ENCODE results near the gene BMS1. TPM values are rescaled to one million over a fixed set of nuclear protein-coding genes. Genes with fewer than 3 reads are reported as not detected.
"Not testable (repeated sequence)": the region's sequence is repeated elsewhere in the genome, so short reads cannot be mapped to it uniquely, and the experiment has no call there.

The BMS1 gene
- total RNA-seq, 1 experiment from 2014 or later = 18.6 TPM

DNA sequence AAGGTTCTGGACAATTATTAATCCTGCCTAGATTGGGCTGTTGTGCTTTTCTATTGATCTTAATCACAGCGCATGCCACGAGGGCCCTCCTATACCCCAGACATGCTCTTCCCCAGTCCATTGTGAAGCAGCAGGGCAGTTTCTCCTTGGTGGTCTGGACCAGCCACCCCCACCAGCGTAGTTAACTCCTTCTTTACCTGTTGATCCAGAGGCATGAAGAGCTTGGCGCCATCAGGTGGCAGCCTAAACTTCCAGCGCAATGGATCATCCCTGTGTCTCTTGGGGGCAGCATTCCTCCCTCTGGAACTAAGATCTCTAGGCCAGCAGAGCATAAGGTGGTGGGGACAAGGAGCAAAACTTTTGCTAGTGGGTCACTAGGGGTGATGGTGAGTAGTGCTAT, 62.2 kb downstream of the BMS1 start:
- in situ Hi-C loops (cut with HindIII; ENCODE audit: low pct_unique_long_range_greater_than_20kb, low sequenced_read_pairs); DNase-seq (ENCODE audit: low read depth, low spot score): not testable (repeated sequence)

DNA sequence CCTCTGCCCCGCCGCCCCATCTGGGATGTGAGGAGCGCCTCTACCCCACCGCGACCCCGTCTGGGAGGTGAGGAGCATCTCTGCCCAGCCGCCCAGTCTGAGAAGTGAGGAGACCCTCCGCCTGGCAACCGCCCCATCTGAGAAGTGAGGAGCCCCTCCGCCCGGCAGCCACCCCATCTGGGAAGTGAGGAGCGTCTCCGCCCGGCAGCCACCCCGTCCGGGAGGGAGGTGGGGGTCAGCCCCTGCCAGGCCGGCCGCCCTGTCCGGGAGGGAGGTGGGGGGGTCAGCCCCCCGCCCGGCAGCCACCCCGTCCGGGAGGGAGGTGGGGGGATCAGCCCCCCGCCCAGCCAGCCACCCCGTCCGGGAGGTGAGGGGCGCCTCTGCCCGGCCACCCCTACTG, 64.7 kb downstream of the BMS1 start:
- DNase-seq (ENCODE audit: low read depth, low spot score); in situ Hi-C loops (cut with HindIII; ENCODE audit: low pct_unique_long_range_greater_than_20kb, low sequenced_read_pairs): not testable (repeated sequence)

DNA sequence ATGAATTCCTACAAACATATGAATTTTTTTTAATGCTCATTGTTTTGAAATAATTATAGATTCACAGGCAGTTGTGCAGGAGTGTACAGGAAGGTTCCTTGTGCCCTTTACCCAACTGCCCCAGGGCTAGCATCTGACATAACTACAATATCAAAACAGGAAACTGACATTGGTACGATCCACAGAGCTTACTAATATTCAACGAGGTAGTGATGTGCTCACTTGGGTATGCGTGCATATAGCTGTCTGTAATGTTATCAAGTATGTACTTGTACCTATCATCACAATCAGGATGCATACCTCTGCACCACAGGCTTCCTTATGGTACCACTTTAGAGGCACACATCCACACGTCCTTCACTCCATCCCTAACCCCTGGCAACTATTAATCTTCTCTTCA, 68.3 kb downstream of the BMS1 start:
- in situ Hi-C loops (cut with HindIII; ENCODE audit: low pct_unique_long_range_greater_than_20kb, low sequenced_read_pairs) = no loop called here
- no peak for DNase-seq (ENCODE audit: low read depth, low spot score)

DNA sequence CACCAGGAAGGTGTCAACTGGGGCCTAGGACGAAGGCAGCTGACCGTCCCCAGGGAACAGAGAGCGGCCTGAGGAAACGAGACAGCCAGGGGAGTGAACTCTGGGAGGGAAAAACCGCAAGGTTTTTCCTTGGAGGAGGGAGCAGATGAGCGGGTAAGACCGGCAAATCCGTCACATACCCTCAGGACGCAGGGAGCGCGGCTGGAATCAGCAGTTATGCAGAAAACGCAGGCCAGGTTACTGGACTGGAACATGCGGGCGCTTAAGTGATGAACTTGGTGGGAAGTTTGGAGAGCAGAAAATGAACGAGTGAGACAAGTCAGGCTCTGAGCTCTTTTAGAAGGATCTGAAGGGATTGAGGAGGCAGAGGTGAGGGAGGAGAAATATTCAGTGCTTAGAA, 76.7 kb downstream of the BMS1 start:
- no peak for DNase-seq (ENCODE audit: low read depth, low spot score)
- in situ Hi-C loops (cut with HindIII; ENCODE audit: low pct_unique_long_range_greater_than_20kb, low sequenced_read_pairs) = no loop called here

DNA sequence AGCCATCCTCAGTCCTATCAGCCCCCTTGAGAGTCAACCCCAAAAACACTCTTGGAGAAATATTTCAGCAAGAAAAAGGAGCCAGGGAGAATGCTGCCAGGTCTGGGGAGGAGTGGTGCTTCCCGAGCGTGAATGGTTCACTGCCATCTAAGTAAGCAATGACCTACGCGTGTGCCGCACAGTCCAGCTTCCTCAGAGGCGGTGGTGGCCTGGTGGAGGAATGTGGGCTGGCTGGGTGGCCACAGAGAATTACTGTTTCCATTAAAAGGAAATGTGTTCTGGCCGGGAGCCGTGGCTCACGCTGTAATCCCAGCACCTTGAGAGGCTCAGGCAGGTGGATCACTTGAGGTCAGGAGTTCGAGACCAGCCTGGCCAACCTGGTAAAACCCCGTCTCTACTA, 77.4 kb downstream of the BMS1 start:
- in situ Hi-C loops (cut with HindIII; ENCODE audit: low pct_unique_long_range_greater_than_20kb, low sequenced_read_pairs); DNase-seq (ENCODE audit: low read depth, low spot score): not testable (repeated sequence)

DNA sequence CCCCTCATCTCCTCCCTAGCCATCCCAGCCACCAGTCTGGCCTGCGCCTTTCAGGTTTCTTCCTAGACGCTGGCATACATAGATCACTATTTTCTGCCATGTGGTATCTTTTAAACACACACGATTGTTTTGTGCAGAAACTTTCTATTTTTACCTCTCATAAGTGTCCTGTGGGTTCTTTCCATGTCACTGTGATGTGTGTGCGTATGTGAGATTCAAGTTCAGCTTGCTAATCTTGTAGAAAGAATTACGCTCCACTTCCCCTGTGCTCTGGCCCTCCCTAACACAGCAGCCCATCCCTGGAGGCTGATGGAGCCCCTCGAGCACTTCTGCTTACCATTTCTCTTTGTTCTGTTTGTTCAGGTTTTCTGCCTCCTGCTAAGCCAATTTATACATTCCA, 80.2 kb downstream of the BMS1 start:
- in situ Hi-C loops (cut with HindIII; ENCODE audit: low pct_unique_long_range_greater_than_20kb, low sequenced_read_pairs); DNase-seq (ENCODE audit: low read depth, low spot score): not testable (repeated sequence)

DNA sequence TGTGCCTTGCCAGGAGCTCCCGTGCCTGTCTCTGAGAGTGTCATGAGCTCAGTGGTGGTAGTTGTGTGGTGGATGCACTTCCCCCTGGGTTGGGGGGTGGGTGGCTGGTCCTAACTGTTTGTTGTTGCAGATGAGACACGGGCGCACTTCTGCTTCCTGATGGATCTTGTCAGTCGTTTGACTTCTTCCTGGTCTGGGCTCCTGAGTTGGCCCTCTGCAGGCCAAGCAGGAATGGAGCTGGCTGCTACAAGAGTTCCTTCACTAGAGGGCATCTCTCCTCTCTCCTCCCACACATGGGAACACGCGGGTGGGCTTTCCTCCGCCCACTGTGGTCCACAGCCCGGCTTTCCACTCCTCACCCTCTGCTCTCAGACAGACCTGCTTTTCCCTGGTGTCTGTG, 82.0 kb downstream of the BMS1 start:
- in situ Hi-C loops (cut with HindIII; ENCODE audit: low pct_unique_long_range_greater_than_20kb, low sequenced_read_pairs) = no loop called here
- DNase-seq (ENCODE audit: low read depth, low spot score) = peak; percentile 44

DNA sequence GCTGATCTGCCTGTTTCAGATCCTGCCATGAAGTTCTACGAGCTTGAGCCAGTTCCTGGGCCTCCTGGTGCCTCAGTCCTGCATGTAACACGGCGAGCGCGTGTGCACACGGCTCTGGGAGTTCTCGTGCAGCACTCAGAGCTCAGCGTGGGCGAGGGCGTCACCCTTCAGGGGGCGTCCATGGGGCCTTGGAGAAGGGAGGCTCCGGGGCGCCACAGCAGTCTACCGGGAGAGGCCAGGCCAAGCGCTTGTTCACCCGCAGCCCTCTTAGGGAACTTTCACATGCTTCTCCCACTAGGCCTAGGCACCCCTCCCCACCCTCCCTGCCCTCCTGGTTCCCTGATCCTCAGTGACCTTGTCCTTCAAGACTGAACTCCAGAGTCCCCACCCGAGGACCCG, 83.1 kb downstream of the BMS1 start:
- in situ Hi-C loops (cut with HindIII; ENCODE audit: low pct_unique_long_range_greater_than_20kb, low sequenced_read_pairs) = no loop called here
- no peak for DNase-seq (ENCODE audit: low read depth, low spot score)

DNA sequence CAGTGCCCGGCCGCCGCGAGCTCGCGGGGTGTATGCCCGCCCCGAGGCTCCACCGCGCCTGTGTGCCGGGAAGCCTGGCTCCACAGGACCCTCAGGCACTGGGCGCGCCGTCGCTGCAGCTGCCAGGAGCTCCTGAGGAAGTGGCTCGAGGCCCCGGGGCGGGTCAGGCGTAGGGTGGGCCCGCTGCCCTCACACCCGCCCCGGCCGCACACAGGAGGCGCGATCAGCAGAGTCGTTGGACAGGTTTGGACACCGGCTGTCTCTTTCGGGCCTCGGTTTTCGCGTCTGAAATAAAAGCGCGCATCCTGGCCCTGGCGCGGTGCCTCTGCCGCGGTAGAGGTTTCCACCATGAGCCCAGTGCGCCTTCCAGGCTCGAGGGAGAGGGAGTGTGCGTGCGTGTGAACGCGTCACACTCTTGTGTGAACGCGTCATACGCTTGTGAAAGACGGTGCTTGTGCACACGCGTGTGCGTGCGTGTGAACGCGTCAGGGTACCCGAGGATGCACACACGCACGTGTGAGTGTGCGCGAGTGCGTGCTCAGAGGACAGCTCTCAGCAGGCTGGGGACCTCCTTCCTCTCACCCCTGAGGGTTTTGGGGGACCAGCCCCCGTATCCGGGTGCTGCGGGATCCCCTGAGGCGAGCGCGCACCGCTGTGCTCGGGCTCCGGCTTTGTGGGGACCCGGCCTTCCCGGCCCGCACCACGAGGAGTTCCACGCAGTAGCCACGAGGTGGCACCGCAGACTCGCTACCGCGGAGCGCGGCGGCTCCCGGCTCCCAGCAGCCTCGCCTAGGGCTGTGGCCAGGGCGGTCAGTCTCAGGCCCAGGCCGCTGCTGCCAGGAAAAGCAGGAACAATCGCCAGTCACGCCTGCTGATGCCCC, 83.8 kb downstream of the BMS1 start:
- in situ Hi-C loops (cut with HindIII; ENCODE audit: low pct_unique_long_range_greater_than_20kb, low sequenced_read_pairs) = no loop called here

DNA sequence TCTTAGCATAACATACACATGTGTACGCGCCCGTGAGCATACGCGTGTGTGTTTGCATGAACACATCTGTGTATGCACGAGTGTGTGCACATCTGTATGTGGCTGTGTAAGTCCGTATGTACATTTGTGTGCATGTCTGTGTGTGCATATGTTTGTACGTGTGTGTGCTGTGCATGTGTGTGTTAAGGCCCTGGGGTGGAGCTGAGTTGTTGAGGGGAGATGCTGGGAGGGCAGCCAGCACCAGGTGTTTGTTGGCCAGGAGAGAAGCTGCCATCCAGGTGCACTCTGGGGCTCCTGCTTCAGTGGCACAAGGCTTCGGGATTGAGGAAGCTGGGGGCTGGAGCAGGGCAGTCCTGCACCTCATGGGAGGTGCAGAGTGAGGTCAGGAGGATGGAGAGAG, 85.0 kb downstream of the BMS1 start:
- DNase-seq (ENCODE audit: low read depth, low spot score) = no peak
- in situ Hi-C loops (cut with HindIII; ENCODE audit: low pct_unique_long_range_greater_than_20kb, low sequenced_read_pairs) = no loop called here

More for the DNA sequence above, 83.8 kb downstream of the BMS1 start:
- DNase-seq (ENCODE audit: low read depth, low spot score) = peak; percentile 61

DNA sequence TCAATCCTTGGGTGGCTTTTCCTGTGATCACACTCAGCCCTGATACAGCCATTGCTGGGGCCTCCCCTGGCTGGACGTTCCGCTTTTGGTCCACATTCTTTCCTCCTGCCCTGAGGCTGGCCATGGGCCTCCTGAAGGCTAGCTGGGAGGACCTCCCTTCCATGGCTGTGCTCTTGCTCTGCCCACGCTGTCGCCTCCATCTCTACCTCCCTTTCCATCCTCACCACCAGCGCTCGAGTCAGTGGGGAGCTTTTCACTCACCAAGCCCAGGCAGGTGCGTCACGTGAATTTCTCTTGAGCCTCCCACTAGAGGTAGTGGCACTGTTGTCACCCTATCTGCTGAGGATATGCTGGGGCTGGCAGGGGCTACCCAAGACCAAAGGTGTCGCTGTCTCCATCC, 85.9 kb downstream of the BMS1 start:
- in situ Hi-C loops (cut with HindIII; ENCODE audit: low pct_unique_long_range_greater_than_20kb, low sequenced_read_pairs) = no loop called here
- DNase-seq (ENCODE audit: low read depth, low spot score) = no peak

DNA sequence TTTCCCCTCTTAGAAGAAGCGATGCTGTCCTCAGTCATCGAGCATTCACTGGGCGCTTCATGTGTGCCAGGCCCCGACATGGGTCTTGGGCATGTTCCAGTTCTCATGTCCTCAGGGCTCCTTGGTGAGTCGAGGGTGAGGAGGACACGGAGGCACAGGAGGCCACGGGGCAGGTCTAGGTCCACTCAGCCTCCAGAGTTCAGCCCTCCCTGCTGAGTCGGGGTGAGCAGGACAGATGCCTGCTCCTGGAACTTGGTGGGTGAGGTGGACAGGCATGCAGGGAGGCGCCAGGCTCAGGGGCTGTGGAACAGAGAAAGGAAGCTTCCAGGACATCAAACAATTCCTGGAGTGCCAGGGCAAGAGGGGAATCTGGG, 87.4 kb downstream of the BMS1 start:
- in situ Hi-C loops (cut with HindIII; ENCODE audit: low pct_unique_long_range_greater_than_20kb, low sequenced_read_pairs) = no loop called here
- no peak for DNase-seq (ENCODE audit: low read depth, low spot score)

DNA sequence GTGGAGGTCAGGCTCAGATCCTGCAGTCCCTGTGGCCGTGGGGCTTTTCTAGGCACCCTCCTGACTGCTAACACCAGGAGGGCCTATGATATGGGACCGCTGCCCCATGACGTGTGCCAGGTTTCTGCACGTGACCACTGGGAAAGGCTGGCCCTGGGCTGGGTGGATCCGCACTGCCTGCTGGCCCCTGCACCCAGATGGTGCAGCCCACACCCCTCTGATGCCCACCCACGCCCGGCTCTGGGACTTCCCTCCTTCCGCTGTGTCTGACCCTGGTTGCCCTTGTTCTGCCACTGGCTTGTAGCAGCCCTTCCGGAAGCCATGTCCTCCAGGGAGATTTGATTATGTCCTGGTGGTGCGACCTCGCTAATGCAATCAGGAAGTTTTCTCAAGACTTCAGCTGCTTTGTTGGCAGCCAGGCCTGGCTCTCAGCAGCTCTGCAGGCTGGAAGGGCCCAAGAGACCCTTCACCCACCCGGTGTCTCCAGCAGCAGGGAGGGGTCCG, 88.6 kb downstream of the BMS1 start:
- DNase-seq (ENCODE audit: low read depth, low spot score); in situ Hi-C loops (cut with HindIII; ENCODE audit: low pct_unique_long_range_greater_than_20kb, low sequenced_read_pairs): not testable (repeated sequence)

DNA sequence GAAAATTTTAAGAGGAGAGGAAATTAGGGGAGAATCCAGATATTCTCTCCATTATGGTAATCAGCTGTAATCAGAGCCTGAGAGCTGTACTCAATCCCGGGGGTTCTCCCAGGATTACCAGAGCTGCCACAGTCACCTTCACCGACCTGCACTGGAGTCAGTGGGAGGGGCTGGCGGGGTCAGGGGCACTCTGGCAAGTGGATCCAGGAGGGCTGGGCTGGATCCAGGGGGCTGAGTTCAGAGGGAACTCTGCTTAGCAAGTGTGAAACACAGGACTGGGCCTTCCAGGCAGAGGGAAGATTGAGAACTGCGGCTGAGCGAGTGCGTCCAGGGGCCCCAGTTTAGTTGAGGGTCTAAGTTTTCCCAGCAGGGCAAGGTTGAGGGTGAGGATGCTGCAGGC, 89.2 kb downstream of the BMS1 start:
- DNase-seq (ENCODE audit: low read depth, low spot score) = no peak

DNA sequence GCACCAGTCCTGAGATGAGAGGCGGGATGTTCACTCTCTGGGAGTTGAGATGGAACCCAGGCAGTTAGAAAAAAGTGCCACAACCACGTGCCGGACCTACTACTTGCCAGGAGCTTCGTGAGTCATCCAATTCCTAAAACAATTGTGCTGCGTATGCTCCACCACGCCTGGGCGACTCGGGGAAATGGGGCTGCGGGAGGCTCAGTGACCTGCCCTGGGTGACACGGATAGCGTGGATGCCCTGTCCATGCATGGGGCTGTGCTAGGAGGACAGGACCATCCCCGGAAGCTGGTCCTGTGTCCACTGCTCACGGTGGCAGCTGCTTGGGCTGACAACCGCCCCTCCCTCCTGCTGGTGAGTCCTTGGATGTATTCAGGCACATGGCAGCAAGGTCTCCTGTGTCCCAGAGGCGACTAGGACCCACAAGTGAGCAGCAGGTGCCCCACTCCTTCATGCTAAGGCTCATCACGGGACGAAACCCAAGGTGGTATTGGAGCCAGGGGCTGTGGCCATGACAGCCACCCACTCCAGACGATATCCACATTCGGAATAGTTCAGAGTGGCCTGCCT, 90.4 kb downstream of the BMS1 start:
- in situ Hi-C loops (cut with HindIII; ENCODE audit: low pct_unique_long_range_greater_than_20kb, low sequenced_read_pairs) = no loop called here
- no peak for DNase-seq (ENCODE audit: low read depth, low spot score)

More for the DNA sequence above, 89.2 kb downstream of the BMS1 start:
- in situ Hi-C loops (cut with HindIII; ENCODE audit: low pct_unique_long_range_greater_than_20kb, low sequenced_read_pairs) = no loop called here

DNA sequence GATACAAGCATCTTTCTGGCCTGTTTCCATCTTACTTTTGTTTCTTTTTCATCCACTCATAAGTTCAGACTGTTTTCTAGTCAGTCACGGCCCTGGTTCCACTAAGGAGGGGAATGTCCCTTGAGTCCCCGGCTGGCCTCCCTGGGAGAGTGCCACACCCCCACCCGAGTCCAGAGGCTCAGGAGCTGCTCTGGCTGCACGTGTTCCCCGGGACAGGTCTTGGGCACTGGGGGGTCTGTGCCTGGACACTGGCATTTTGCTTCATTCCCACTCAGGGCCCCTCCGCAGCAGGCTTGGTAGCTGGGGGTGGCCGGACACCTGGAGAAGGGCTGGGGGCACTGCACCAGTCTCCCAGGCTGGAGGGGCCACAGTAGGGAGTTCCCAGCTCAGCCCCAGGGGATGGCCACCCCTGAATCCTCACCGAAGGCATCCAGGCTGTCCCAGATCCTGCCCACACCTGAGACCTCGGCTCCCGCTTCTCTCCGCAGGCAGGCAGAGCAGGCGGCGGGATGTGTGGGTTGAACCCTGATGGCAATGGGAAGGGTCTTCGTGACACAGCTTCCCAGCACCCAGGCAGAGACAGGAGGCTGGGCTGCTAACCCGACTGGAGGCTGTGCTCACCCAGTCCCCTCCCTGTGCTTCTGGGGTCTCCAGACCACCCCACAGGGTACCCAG, 92.3 kb downstream of the BMS1 start:
- in situ Hi-C loops (cut with HindIII; ENCODE audit: low pct_unique_long_range_greater_than_20kb, low sequenced_read_pairs) = no loop called here

DNA sequence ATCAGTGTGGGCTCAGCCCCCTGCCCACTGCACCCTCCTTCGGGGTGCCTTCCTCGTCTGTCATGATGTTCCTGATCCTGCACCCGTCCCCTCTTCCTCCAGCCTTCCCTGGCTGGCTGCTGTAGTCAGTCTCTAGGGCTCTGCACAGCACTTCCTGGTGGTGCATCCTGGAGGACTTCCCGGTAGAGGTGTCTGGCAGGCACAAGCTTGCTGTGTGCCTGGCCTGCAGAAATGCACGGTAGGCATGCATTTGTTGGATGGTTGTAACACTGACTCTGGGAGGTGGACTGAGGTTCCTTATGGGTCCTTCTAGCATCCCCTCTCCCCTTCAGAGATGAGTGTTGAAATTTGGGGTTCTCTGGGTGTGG, 92.8 kb downstream of the BMS1 start:
- DNase-seq (ENCODE audit: low read depth, low spot score) = no peak
- in situ Hi-C loops (cut with HindIII; ENCODE audit: low pct_unique_long_range_greater_than_20kb, low sequenced_read_pairs) = no loop called here

More for the DNA sequence above, 92.3 kb downstream of the BMS1 start:
- DNase-seq (ENCODE audit: low read depth, low spot score) = no peak

DNA sequence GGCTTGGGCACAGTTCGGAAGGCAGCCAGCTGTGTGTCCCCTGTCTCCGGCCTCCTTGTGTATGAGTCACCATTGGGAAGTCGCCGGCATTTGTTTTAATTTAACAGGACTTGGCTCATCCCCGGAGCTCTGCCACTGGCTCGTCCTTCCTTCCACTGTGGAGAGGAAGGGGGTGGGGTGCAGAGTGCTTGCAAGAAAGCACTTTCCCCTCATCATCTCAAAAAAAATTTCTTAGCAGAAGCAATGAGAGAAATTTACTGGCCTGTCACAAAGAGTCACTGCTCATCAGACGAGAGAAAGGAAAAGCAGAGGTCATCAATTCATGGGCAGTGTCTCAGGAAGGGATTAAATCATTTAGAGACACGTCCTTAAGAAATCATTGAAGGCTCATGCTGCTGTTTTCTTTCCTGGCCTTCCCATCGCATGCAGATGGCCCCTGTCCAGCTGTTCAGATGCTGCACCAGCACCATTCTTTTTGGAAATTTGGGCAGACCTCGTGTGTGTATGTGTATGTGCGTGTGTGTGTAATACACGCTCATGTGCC, 93.3 kb downstream of the BMS1 start:
- in situ Hi-C loops (cut with HindIII; ENCODE audit: low pct_unique_long_range_greater_than_20kb, low sequenced_read_pairs) = no loop called here

More for the DNA sequence above, 93.3 kb downstream of the BMS1 start:
- no peak for DNase-seq (ENCODE audit: low read depth, low spot score)

Measured in SK-MEL-5 (cell line).